GM18511 (cell line): ENCODE data around the gene SLC35D2.
"Not testable (repeated sequence)": the region's sequence is repeated elsewhere in the genome, so short reads cannot be mapped to it uniquely, and the experiment has no call there.

Source experiments
- ATAC-seq: cut with Tn5 transposase; IDR thresholded peaks from one replicate; pipeline ENCODE4 v1.9.1; 2021; ENCODE audit warnings: mild to moderate bottlenecking, moderate library complexity; ENCODE audit not compliant: unreplicated experiment

Gene SLC35D2

GRCh38 chr9:96362119-96362518 is 21.4 kb downstream of the SLC35D2 start:
- ATAC-seq, result not testable (repeated sequence)

DNA sequence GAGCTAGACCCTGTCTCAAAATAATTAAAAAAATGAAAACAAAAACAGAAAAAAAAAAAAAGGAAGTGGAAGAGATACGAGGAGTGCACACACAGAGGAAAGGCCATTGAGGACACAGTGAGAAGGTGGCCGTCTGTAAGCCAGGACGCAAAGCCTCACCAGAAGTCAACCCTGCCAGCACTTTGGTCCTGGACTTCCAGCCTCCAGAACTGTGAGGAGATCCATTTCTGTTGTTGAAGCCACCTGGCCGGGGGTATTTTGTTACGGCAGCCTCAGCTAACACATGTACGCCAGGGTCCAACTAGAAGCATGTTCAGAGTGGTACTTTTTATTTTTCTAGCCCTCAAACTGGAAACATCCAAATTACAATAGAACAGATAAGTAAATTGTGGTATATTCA is 21.8 kb downstream of the SLC35D2 start:
- ATAC-seq, result no peak

- ATAC-seq, result no peak
These were observed 22.5 kb downstream of the SLC35D2 start for GRCh38 chr9:96360976-96361375.

GRCh38 chr9:96360523-96360922 is 23.0 kb downstream of the SLC35D2 start:
- ATAC-seq, result not testable (repeated sequence)

DNA sequence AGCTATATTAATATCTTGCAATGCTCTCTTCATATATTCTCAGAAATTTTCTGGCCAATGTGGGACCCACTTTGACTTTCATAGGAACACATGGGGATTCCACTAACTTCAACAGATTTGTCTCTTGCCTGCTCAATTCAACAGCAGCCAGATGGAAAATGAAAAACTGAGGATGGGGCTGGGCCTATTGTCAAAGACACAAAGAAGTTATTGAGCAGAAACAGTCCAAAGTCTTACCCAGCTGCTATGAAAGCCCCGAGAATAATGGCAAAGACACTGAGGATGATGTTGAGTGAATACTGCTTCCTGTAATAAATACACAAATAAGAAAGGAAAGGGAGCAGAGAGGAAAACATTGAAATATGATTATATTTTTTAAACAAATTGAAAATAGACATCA is 32.6 kb downstream of the SLC35D2 start:
- no peak for ATAC-seq

DNA sequence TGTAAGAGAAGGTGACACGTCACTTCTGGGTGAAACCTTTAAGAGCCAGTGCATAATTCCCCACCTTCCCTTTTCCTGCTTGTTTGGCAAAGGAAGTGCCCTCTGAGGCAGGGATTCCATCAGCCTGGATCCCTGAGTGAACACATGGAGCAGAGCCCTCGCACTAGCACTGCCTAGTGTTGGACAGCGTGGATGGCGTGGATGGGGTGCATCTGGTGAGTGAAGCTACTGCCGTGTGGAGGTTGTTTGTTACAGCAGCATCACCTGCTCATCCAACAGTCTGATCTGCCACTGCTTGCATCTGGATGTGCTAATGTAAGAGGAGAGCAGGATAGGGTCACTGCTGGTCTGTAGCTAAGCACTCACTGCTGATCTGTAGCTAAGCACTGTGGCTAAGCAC is 35.2 kb downstream of the SLC35D2 start:
- no peak for ATAC-seq

GRCh38 chr9:96345551-96345950 is 38.0 kb downstream of the SLC35D2 start:
- no peak for ATAC-seq

DNA sequence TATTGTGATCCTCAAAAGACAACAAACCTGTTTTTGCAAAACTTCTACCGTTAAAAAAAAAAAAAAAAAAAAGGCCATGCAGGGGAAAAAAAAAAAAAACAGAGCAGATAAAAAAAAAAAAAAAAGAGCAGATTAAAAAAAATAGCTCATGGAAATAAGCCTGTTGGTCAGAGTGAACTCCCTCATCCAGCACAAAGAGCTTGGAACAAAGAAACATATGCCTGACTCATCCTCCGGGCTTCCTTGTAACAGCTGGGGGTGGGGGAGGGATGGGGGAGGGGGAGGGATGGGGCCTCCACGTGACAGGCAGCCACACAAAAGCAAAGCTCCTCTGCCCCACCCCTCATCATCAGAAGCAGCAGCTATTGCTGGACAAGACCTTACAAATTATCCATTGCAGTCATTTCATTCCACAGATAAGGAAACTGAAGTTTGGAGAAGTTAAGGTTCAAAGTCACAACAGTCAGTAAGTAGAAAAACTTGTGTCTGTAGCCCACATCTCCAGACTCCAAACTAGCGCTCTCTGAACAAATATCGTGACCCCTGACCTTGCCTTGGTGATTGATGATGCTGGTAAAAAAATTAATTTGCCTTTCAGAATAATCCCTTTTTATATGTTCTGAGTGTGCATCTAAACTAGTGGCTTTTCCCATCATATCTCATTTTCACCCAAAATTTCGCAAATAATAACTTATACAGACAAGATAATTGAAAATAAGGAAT is 38.9 kb downstream of the SLC35D2 start:
- no peak for ATAC-seq

- no peak for ATAC-seq
These were observed 39.8 kb downstream of the SLC35D2 start for GRCh38 chr9:96343515-96344360.

DNA sequence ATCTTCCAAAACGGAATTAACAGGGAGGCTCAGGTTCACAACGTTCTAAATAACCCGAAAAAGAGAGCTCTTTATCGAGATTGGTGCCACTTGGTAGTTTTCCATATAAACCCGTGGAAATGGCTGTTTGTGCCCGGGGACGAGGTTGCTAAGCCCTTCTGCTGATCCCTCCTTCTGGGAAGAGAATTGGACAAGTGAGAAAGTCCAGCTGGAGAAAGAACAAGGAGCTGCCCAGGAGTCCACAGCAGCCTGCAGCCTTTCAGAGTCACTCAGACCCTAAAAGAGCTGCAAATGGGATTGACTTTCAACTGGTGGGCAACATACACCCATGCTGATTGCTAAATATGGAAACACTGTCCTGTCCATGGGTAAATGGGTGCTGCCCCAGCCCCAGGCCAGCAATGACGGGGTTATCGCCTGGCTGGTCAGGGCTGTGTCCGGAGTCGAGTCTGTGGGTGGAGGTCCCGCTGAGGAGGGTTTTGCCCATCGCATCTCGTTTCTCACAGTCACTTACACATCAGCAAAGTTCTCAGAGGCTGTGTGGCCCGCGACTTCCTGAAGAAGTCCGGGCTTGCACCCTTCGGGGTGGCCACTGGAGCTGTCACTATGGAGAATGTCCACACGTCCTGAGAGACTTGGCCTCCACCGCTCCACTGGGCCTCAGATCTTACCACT is 40.8 kb downstream of the SLC35D2 start:
- ATAC-seq, result no peak

GRCh38 chr9:96340707-96341106 is 42.8 kb downstream of the SLC35D2 start:
- ATAC-seq, result no peak

DNA sequence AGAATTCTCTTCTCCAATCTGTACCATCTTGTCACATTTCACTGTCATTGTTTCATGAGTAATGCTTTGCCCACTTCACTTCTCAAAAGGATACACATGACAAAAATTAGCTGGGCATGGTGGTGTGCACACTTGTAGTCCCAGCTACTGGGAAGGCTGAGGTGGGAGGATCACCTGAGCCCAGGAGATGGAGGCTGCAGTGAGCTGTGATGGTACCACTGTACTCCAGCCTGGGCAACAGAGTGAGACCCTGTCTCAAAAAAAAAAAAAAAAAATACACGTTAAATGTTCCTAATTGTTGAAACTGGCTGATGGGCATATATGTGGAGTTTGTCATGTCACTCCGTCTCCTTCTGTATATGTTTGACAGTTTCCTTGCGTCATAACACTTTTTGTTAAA is 45.2 kb downstream of the SLC35D2 start:
- ATAC-seq, result no peak

DNA sequence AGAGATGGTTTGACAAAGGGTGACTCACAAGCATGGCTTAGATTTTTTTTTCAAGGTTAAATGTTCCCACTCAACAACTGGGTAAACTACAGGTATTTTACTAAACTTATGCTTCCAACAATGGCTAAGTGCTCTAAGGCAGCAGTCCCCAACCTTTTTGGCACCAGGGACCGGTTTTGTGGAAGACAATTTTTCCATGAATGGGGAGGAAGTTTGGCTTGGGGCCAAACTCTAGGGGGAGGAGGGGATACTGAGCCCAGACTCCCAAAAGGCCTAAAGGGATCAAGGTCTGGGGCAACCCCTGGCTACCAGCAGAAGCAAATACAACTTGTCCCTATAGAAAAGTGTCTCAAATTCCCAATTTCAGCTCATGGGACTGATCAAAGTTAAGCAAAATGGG is 49.6 kb downstream of the SLC35D2 start:
- no peak for ATAC-seq

DNA sequence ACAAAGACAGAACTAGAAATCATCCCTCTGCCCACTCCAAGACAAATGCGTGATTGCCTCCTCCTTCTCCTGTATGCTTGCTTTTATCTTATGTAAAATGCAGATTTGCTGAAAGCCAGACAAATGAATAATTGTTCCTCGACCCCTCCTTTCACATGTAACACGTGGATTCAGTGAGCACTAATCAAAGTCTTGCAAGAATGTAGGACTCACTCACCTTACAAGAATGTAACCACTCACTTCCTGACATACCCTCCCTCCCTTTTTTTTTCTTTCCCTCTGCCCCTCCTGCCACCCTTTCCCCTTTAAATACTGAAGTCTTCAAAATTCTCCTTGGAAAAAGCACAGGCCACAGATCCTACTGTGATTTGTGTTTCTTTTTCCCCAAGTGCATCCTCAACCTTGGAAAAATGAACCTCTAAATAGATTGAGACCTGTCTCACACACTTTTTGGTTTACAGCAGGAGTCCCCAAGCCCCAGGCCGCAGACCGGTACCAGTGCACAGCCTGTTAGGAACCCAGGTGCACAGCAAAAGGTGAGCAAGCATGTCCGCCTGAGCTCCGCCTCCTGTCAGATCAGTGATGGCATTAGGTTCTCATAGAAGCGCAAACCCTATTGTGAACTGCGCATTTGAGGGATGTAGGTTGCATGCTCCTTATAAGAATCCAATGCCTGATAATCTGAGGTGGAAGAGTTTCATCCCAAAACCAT is 52.1 kb downstream of the SLC35D2 start:
- ATAC-seq, result no peak

DNA sequence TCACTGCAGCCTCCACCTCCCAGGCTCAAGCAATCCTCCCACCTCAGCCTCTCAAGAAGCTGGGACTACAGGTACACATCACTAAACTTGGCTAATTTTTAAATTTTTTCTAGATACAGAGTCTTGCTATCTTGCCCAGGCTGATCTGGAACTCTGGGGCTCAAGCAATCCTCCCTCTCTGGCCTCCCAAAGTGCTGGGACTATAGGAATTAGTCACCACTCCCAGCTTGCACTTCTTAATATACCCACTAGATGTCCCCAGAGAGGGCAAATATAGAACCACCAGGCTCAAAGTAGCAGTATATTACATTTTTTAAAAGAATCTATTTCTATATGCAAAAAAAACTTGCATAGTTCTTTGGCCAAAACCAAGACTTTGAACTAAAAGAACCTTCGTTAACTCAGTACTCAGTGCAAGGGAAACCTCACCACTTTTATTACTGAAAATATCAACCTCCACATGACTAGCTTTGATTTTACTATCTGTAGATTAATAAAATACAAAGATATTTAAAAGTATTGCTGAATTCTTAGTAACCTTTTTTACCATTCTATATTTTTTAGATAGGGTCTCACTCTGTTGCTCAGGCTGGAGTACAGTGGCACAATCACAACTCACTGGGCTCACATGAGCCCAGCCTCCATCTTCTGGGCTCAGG is 55.7 kb downstream of the SLC35D2 start:
- no peak for ATAC-seq

DNA sequence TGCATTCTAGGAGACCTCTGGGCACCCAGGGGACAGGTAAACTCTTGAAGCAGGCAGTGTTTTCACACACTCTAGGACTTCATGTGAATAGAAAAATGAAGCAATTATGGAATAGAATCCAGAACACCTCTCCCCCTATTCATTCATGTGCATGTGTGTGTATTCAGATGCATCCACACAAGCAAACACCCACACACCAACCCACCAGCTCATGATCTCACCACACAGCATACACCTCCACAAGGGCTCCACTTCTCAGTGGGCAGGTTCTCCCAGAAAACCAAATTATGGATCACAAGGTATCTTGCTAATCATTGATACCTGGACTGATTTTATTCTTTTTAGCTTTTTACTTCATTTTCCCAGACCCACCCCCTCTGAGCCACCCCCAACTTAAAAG is 60.3 kb downstream of the SLC35D2 start:
- ATAC-seq, result no peak

DNA sequence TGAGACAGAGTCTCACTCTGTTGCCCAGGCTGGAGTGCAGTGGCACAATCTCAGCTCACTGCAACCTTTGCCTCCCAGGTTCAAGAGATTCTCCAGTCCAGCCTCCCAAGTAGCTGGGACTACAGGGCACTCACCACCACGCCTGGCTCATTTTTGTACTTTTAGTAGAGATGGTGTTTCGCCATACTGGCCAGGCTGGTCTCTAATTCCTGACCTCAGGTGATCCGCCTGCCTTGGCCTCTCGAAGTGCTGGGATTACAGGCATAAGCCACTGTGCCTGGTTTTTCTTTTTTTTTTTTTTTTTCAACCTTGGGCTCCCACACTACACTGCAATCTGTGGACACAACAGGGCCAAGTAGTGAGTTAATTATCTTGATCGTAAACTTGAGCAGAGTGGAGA is 60.8 kb downstream of the SLC35D2 start:
- ATAC-seq, result not testable (repeated sequence)

- ATAC-seq, result not testable (repeated sequence)
These were observed 61.3 kb downstream of the SLC35D2 start for GRCh38 chr9:96322210-96322609.

DNA sequence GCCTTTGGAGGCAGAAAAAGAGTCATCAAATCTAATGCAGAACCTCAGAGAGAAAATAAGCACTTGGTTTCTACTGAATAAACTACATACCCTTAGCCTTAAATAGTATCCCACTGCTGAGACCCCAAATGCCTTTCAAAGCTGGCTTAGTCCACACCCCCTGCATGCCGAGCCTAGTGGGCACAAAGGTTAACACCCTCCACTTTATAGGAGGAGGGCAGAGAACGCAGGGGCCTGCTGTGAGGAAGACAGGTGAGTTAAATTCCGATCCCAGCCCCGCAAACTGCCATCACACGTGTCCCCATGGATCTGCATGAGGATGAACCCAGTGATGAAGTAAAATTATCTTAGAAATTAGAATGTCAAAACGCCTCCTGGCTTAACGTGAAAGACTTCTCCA is 62.0 kb downstream of the SLC35D2 start:
- ATAC-seq, result no peak

- no peak for ATAC-seq
These were observed 62.7 kb downstream of the SLC35D2 start for GRCh38 chr9:96320749-96321280.
